Prostate gland (tissue), 2 donors: Measurements from ENCODE around the gene CCDC158.
"Not testable (repeated sequence)": the region's sequence is repeated elsewhere in the genome, so short reads cannot be mapped to it uniquely, and the experiment has no call there.

Experiments used
- CTCF ChIP-seq, 4 experiments: fragments of 200-600 bp in 2 of 4; fragments of 450-650 bp in 2 of 4; sonication (generic) in 2 of 4; IDR thresholded peaks; 1 replicate in 3 of 4; 2 replicates in 1 of 4; pipeline ENCODE4 v1.5.1; 2016 to 2019; ENCODE audit warnings: antibody characterized with exemption in 4 of 4, mild to moderate bottlenecking in 2 of 4, moderate library complexity in 2 of 4
- POLR2AphosphoS5 ChIP-seq: sonication (generic); formaldehyde crosslinking; IDR thresholded peaks from one replicate; pipeline ENCODE4 v1.6.1; 2017; ENCODE audit warnings: antibody characterized with exemption

GRCh38 chr4:76287811-76288210 lies 133.1 kb downstream of the CCDC158 start:
- TF ChIP-seq CTCF (IDR thresholded peaks at IDR 0.05); POLR2AphosphoS5: not testable (repeated sequence)
